Left lung (tissue), 10 donors: ENCODE data around the gene FSTL5. TPM values are rescaled to one million over a fixed set of nuclear protein-coding genes. Genes with fewer than 3 reads are reported as not detected.

Experiments
- ATAC-seq: fragments of 200-7000 bp; cut with Tn5 transposase; one replicate; pipeline ENCODE4 v1.9.1; 2020; ENCODE audit warnings: moderate library complexity
- DNase-seq, 4 donors: peaks; one replicate each; pipeline ENCODE4 v3.0.0-alpha.2; 2013 to 2020
- H3K27ac ChIP-seq, 2 donors: fragments of 200-600 bp; sonication (generic) in 1 of 2; one replicate each; pipeline versions ENCODE4 v1.5.0 to v1.8.0; 2020 to 2021
- H3K27me3 ChIP-seq, 2 donors: fragments of 200-600 bp; sonication (generic) in 1 of 2; one replicate each; pipeline versions ENCODE4 v1.5.0 to v1.8.0; 2020 to 2021
- H3K36me3 ChIP-seq, 2 donors: fragments of 200-600 bp; sonication (generic) in 1 of 2; one replicate each; pipeline versions ENCODE4 v1.5.0 to v1.8.0; 2020 to 2021
- H3K4me1 ChIP-seq, 2 donors: fragments of 200-600 bp; one replicate each; pipeline ENCODE4 v1.8.0; 2021
- H3K4me3 ChIP-seq, 2 donors: fragments of 200-600 bp; sonication (generic) in 1 of 2; one replicate each; pipeline versions ENCODE4 v1.5.0 to v1.8.0; 2020 to 2021; ENCODE audit warnings: mild to moderate bottlenecking in 1 of 2
- H3K9me3 ChIP-seq, 2 donors: fragments of 200-600 bp; sonication (generic) in 1 of 2; one replicate each; pipeline versions ENCODE4 v1.5.0 to v1.8.0; 2020 to 2021
- CTCF ChIP-seq, 2 donors: fragments of 200-600 bp; sonication (generic) in 1 of 2; IDR thresholded peaks; one replicate each; pipeline versions ENCODE4 v1.5.0 to v1.8.0; 2021; ENCODE audit warnings: antibody characterized with exemption in 2 of 2
- intact Hi-C, 2 donors: fragments of 100-400 bp; cut with DNase I; formaldehyde crosslinking; loops; one replicate each; pipeline versions ENCODE4 v1.11.2 to v1.14.2; 2022
- polyA plus RNA-seq, 6 donors: library from polyadenylated mRNA; unstranded; fragments of 120-200 nt; gene quantifications; one replicate each; pipeline ENCODE4 v1.2.1, GENCODE V29; 2013; ENCODE audit not compliant: insufficient read length in 6 of 6
- total RNA-seq, 2 donors: library from RNA; stranded (reverse); fragmentation: NEBNext Ultra II Directional; extraction: Animal tissue kit (Norgen Biotek cat#: 25700); gene quantifications; one replicate each; pipeline ENCODE4 v1.2.1, GENCODE V29; 2021
- donor health status: DM: no; HTN: yes; CAD: no.
- donor health status: DM: no; HTN: no; CAD: no.

Gene FSTL5
- total and polyA plus RNA-seq, 8 donors: 0.14 to 0.60 (median 0.31) TPM; not detected in 2

DNA sequence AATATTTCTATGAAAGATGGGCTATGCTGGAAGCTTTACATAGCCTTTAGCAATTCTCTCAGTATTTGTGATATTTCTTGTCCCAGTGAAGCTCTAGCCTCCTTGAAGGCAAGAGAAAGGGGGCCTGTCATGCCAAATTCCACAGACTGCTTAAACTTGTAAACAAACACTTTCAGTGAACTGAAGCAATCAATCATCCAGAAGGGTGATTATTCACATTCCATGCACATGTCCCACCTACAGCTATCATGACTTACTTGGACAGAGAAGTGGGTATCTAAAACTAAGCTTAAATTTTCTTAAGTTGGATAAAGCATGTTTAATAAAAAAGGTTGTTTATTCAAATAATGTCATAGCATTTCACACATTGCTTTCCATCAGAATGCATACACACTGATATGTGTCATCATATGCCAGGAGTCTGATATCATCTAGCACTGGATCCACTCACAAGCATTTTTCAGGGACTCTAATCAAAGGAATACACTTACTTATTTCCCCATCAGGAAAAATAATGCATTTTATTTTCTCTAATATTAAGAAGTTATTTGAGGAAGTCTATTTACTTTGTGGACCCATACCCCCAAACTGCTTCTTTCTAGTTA, 1.2 kb upstream of the FSTL5 start:
- DNase-seq (no peak), ATAC-seq (no peak)
- Histone ChIP-seq H3K36me3 (no peaks in the 10 kb centered on the region), H3K9me3 (no peaks in the 10 kb centered on the region), H3K4me3 (no peak overlapping the region), H3K27me3 (peaks cover 0 to 15% of the 10 kb centered on the region in 2 donors), H3K27ac (no peak overlapping the region), H3K4me1 (peaks cover 0 to 6% of the 10 kb centered on the region in 2 donors)
- TF ChIP-seq CTCF (IDR thresholded peaks at IDR 0.05): no peak
- intact Hi-C loops: no loop called here

DNA sequence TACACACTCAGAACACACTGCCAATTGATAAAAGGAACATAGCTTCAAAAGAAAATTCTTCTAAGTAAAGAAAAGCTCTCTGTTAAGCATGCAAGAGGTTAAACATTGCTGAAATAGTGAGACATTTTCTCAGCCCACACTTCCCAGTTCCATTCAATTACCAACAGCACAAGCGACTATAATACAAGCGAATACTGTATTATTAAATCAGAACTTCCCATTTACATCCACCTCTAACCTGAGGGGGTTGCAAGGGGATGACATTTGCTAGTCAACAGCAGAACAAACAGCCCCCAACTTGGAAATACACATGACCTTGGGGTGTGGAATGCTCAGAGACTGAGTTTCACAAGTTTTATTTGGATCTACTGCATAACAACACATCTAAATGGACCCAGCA, 1.1 kb downstream of the FSTL5 start:
- intact Hi-C loops: no loop called here
- no peak for TF ChIP-seq CTCF (IDR thresholded peaks at IDR 0.05)
- Histone ChIP-seq H3K27ac (no peak overlapping the region), H3K4me1 (peaks cover 0 to 6% of the 10 kb centered on the region in 2 donors), H3K27me3 (peaks cover 0 to 15% of the 10 kb centered on the region in 2 donors), H3K36me3 (no peaks in the 10 kb centered on the region), H3K4me3 (no peak overlapping the region), H3K9me3 (no peaks in the 10 kb centered on the region)
- DNase-seq (no peak), ATAC-seq (no peak)

DNA sequence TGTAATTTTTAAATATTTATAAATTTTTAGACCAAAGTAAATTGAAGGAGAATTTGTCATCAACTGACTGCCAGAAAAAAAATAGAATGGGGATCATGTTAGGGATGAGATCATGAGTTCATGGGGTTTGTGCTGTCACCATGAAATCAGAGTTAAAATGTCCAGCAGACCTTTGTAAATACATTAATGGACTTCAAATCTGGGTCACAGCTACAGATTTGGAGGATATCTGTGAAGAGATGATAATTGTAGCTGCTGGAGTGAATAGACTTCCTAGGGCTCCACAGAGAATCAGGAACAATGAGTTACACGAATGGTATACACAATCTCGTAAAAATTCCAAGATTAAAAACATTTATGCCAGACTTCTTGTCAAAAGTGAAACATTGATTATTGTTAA, 6.6 kb downstream of the FSTL5 start:
- Histone ChIP-seq H3K9me3 (no peaks in the 10 kb centered on the region), H3K27ac (no peak overlapping the region), H3K36me3 (no peaks in the 10 kb centered on the region), H3K4me3 (no peak overlapping the region), H3K4me1 (no peaks in the 10 kb centered on the region), H3K27me3 (no peaks in the 10 kb centered on the region)
- no peak for TF ChIP-seq CTCF (IDR thresholded peaks at IDR 0.05)
- intact Hi-C loops: no loop called here
- DNase-seq: no peak
- no peak for ATAC-seq

- Histone ChIP-seq H3K27me3 (no peaks in the 10 kb centered on the region), H3K4me3 (no peak overlapping the region), H3K36me3 (no peaks in the 10 kb centered on the region), H3K9me3 (no peaks in the 10 kb centered on the region), H3K4me1 (no peaks in the 10 kb centered on the region), H3K27ac (no peak overlapping the region)
- DNase-seq (no peak), ATAC-seq (no peak)
- intact Hi-C loops: no loop called here
- TF ChIP-seq CTCF (IDR thresholded peaks at IDR 0.05): no peak
Observed at GRCh38 chr4:162154862-162155540, 8.8 kb downstream of the FSTL5 start.

DNA sequence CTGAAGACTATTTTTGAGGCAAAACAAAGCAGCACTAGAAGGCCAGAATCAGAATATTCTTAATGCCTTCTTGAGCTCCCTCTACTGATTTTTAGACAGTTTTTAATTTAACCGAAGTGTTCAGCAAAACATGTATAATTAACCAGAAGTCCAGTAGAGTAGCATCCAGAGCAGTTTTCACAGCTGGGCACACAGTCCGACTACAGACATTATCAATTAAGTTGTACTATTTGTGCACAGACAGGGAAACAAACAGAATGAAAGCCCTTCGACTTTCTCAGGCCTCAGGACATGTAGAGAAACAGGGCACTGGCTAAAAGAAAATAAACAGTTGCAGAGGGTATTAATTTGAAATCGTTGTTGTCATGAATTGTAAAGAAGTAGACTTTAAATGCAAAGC, 11.9 kb downstream of the FSTL5 start:
- H3K27ac ChIP-seq: no peak overlapping the region
- H3K9me3 ChIP-seq: no peaks in the 10 kb centered on the region
- H3K4me1 ChIP-seq: no peaks in the 10 kb centered on the region
- no peaks in the 10 kb centered on the region for H3K36me3 ChIP-seq
- H3K4me3 ChIP-seq: no peak overlapping the region
- no peak for TF ChIP-seq CTCF (IDR thresholded peaks at IDR 0.05)
- intact Hi-C loops: no loop called here
- H3K27me3 ChIP-seq: no peaks in the 10 kb centered on the region
- no peak for ATAC-seq
- no peak for DNase-seq
